GM23338 (cell line): ENCODE results near the gene COL18A1.

Source experiments
- CREB1 ChIP-seq: fragments of 250-450 bp; sonication (Bioruptor Pico); IDR thresholded peaks from 2 replicates; pipeline ENCODE4 v1.5.0; 2020; ENCODE audit warnings: low read depth, mild to moderate bottlenecking, moderate library complexity
- TF ChIP-seq, protein P1 (sequence below): IDR thresholded peaks from one replicate; pipeline ENCODE4 v1.6.1; 2018; ENCODE audit warnings: antibody characterized with exemption; ENCODE audit not compliant: unreplicated experiment
- TF ChIP-seq, protein P2 (sequence below), 2 experiments: fragments of 200-600 bp in 1 of 2; sonication (generic) in 1 of 2; conservative IDR thresholded peaks; 2 replicates each; pipeline versions ENCODE4 v1.5.1 to v1.6.1; 2016 to 2017; ENCODE audit warnings: antibody characterized with exemption in 2 of 2, low read depth in 2 of 2, mild to moderate bottlenecking in 2 of 2, moderate library complexity in 1 of 2

DNA sequence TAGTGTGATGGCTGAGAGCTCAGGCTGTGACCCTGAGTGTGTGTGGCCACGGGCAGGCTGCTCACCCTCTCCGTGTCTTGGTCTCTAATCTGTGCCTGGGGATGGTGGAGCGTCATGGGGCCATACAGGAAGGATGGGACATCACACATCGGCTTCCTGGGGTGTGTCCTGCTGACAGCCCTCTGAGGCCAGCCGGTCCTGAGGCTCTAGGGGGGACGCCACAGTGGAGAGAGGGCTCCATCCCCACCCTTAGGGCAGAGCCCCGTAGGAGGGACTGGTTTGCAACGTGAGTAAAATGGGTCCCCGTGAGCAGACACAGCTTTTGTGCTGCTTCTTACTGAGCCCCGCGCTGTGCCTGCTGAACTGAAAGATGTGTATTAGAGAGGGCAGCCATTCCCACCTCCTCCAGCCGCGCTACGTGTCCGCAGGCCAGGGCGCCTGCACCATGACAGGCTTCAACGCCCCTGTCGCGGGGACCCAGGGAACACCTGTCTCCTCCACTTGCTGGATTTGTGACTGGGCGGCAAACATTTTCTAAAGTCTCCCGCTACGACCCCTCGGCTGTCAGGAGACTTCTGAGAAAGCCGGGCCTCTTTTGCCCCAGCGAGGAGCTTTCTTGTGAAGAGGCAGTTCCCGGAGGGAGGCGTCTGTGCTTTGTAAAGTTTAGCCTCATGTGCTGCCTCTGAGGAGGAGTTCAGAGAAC, 8.1 kb downstream of the COL18A1 start:
- no peak for TF ChIP-seq CREB1
- TF ChIP-seq, protein P1, sequence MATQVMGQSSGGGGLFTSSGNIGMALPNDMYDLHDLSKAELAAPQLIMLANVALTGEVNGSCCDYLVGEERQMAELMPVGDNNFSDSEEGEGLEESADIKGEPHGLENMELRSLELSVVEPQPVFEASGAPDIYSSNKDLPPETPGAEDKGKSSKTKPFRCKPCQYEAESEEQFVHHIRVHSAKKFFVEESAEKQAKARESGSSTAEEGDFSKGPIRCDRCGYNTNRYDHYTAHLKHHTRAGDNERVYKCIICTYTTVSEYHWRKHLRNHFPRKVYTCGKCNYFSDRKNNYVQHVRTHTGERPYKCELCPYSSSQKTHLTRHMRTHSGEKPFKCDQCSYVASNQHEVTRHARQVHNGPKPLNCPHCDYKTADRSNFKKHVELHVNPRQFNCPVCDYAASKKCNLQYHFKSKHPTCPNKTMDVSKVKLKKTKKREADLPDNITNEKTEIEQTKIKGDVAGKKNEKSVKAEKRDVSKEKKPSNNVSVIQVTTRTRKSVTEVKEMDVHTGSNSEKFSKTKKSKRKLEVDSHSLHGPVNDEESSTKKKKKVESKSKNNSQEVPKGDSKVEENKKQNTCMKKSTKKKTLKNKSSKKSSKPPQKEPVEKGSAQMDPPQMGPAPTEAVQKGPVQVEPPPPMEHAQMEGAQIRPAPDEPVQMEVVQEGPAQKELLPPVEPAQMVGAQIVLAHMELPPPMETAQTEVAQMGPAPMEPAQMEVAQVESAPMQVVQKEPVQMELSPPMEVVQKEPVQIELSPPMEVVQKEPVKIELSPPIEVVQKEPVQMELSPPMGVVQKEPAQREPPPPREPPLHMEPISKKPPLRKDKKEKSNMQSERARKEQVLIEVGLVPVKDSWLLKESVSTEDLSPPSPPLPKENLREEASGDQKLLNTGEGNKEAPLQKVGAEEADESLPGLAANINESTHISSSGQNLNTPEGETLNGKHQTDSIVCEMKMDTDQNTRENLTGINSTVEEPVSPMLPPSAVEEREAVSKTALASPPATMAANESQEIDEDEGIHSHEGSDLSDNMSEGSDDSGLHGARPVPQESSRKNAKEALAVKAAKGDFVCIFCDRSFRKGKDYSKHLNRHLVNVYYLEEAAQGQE, result no peak
- TF ChIP-seq, protein P2, sequence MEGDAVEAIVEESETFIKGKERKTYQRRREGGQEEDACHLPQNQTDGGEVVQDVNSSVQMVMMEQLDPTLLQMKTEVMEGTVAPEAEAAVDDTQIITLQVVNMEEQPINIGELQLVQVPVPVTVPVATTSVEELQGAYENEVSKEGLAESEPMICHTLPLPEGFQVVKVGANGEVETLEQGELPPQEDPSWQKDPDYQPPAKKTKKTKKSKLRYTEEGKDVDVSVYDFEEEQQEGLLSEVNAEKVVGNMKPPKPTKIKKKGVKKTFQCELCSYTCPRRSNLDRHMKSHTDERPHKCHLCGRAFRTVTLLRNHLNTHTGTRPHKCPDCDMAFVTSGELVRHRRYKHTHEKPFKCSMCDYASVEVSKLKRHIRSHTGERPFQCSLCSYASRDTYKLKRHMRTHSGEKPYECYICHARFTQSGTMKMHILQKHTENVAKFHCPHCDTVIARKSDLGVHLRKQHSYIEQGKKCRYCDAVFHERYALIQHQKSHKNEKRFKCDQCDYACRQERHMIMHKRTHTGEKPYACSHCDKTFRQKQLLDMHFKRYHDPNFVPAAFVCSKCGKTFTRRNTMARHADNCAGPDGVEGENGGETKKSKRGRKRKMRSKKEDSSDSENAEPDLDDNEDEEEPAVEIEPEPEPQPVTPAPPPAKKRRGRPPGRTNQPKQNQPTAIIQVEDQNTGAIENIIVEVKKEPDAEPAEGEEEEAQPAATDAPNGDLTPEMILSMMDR (conservative IDR thresholded peaks at IDR 0.05; ENCODE audit: low read depth in 2 of 2), result no peak
